GM18507 (cell line): ENCODE results near the gene ZNF423.

Source experiments
- DNase-seq: peaks from one replicate; pipeline ENCODE4 v3.0.0; 2011; ENCODE audit warnings: low read depth; ENCODE audit not compliant: insufficient read length; ENCODE audit errors: extremely low spot score
- FAIRE-seq: peaks from 2 replicates; lab custom pipeline; 2011; peaks lifted over from hg19 to GRCh38; lab: Jason Lieb, UNC

The ZNF423 gene

DNA sequence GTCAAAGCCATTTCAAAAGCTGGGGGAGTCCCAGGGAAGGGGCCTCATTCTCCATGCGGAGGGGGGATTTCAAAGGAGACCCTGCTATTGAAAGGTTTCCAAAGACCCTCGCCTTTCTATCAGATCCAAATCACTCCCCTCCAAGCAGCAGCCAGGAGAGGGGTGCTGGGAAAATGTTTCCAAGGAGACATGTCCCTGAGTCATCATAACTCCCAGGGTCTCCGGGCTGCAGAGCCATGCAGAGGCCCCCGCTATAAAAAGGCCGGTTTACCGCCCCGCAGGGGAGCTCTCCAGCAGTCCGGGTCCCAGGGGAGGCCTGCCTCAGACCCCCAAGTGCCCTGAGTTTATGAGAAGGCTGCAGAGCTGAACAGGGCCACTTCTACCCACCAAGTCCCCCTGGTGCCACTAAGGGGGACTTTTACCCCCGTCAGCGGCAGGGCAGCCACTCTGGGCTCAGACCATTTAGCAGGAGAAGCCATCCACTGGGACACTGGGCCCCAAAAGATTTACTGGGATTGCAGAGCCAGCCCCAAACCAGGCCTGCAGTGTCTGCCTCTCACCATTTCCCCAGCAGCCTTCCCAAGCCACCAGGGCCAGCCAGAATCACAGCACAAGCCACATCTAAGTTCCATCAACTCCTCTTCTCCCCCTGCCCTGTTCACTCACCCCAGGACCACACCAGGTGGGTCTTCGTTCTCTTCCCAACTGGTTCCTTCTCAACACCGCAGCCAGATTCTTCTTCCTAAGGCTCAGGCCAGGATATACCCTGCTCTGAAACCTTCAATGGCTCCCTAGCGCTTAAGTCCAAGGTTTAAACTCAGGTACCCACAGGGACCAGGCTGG is 234.4 kb downstream of the ZNF423 start:
- FAIRE-seq (no peak), DNase-seq (no peak)

GRCh38 chr16:49620869-49621240 is 235.1 kb downstream of the ZNF423 start:
- FAIRE-seq = no peak
- no peak for DNase-seq

- no peak for FAIRE-seq
- DNase-seq = no peak
Measured at GRCh38 chr16:49620158-49620868, 235.6 kb downstream of the ZNF423 start.

DNA sequence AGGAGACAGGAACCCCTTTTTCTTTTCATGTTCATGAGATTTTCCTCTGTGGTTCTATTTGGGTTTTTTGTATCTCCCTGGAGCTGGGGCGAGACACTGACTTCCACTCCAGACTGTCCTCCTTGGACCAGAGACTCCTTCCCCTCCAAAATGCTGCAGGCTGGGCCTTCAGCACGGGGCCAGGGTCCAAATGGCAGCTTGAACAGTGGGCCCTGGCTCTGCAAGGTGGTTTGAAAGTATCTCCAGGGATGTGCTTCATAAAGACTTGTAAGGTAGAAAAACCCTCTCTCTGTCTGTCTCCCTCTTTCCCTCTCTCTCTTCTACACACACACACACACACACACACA is 236.1 kb downstream of the ZNF423 start:
- FAIRE-seq = no peak
- DNase-seq = no peak

GRCh38 chr16:49618955-49619354 is 237.0 kb downstream of the ZNF423 start:
- no peak for DNase-seq
- FAIRE-seq = no peak

DNA sequence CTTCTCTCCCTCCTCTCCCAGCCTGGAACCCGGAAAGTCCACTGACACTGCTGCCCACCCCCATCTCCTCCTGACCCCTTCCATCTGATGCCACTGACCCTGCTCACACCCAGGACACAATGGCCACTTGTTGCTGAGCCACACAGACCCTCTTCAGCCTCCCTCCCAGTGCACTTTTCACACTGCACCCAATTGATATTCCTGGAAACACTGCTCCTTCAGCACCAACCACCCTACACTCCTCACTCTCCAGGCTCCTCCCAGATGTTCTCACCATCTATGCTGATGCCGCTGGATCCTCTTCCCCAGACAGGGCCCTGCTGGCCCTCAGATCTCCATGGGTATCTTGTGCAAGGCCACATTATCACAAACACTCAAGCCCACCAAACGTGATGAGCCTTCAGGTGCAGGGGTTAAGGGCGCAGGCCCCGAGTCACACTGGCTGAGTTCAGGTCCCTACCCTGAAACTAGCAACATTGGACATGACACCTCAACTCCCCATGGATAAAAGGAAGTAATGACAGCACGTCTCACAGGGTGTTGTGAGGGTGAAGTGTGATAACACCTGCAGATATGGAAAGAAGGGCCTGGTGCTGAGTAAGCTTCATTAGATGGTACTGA is 238.1 kb downstream of the ZNF423 start:
- DNase-seq (no peak), FAIRE-seq (no peak)

- FAIRE-seq (no peak), DNase-seq (no peak)
Measured at GRCh38 chr16:49617016-49617629, 238.8 kb downstream of the ZNF423 start.

GRCh38 chr16:49615576-49615975 is 240.3 kb downstream of the ZNF423 start:
- FAIRE-seq (no peak), DNase-seq (no peak)

DNA sequence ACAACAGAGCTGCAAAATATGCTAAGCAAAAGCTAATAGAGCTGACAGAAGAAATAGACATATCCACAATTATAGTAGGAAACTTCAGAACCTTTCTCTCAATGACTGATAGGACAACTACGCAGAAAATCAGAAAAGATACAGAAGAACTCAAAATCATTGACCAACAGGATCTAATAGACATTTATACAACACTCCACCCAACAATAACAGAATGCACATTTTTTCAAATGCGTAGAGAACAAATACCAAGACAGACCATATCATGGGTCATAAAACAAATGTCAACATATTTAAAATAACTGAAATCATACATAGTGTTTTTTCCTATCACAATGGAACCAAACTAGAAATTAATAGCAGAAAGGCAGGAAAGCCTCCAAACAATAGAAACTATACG is 244.9 kb downstream of the ZNF423 start:
- no peak for DNase-seq
- no peak for FAIRE-seq

GRCh38 chr16:49608779-49609178 is 247.1 kb downstream of the ZNF423 start:
- FAIRE-seq (no peak), DNase-seq (no peak)

- DNase-seq (no peak), FAIRE-seq (no peak)
Measured at GRCh38 chr16:49608098-49608497, 247.8 kb downstream of the ZNF423 start.

DNA sequence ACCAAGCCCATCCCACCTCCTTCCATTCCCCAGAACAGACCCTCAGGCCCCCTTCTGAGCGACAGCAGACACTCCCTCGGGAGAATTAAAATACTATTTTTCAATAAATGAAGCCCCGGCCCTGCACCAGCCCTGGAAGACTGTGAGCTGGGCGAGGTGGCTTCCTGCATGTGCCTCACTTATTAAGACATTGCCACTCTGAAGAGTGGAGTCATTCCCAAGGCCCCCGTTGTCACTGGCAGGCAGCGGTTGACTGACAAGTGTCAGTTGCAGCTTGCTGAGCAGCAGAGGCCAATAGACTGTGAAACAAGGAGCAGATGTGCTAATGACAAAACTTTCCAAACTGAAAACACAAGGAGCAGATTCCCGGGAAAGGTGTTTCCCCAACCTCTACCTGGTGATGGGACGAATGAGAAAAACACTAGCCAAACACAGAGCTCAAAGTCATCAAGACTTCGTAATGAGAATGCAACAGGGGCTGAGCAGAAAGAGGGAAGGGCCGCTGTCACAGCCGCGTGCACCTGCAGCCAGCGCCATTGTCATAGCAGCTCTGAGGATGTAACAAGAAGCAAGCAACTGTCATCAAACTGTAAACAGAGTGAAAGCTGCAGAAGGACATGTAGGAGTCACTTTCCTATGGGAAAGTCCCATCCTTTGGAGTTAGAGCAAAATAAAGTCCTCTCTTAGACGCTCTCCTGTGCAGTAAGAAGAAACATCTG is 250.2 kb downstream of the ZNF423 start:
- DNase-seq = no peak
- no peak for FAIRE-seq

GRCh38 chr16:49604602-49605001 is 251.3 kb downstream of the ZNF423 start:
- no peak for FAIRE-seq
- DNase-seq = no peak

- no peak for DNase-seq
- FAIRE-seq = no peak
Measured at GRCh38 chr16:49603956-49604355, 252.0 kb downstream of the ZNF423 start.

DNA sequence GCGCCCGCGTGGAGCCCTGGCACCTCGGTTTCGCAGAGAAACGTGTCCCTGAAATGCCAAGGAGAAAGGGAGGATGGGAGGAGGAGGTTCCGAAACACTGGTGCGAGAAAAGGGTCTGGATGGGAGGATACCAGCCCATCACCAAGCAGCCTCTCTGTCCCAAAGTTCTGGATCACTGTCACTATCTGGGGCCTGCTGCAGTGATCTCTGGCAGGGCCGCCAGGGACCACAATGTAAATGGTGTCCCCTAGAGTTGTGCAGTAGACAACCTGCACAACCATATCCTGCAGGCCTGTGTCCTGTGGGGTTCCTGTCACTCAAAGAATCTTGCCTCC is 253.0 kb downstream of the ZNF423 start:
- FAIRE-seq (no peak), DNase-seq (no peak)

GRCh38 chr16:49602201-49602975 is 253.5 kb downstream of the ZNF423 start:
- FAIRE-seq (no peak), DNase-seq (no peak)

GRCh38 chr16:49601576-49601975 is 254.3 kb downstream of the ZNF423 start:
- FAIRE-seq (no peak), DNase-seq (no peak)

DNA sequence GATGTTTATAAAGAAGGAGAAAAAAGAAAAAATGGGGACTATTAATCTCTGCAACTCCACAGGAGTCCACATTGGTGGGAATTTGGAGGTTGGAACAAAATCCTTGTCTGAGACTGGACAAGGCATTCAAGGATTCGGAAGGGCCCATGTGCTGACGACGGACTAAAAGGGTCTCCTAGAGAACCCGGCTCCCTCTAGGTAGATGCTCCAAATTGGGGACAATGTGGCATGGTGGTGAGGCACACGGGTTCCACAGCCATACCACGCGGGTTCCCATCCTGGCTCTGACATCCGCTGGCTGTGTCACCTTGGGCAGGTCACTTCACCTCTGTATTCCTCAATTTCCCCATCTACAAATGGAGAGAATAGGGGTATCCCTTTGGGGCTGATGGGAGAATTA is 254.9 kb downstream of the ZNF423 start:
- FAIRE-seq = no peak
- DNase-seq = no peak

DNA sequence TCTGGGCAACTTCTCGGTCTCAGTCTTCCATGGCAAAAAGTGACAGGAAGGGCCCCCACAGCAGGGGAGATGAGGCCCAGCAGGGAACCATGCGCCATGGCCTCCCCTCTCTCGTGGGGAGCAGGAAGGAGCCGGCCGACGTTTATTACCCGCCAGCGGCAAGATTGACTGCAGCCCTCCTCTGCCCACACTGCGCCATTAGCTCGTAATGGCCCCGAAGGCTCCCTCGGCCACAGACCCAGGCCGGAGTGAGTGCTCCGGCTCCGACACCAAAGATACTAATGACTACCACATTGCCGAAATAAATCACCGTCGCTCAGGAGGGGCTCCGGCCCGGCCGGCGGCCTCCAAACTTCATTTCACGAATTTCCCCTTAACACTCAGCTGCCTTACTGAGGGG is 255.4 kb downstream of the ZNF423 start:
- no peak for FAIRE-seq

More for the DNA sequence above, 255.4 kb downstream of the ZNF423 start:
- DNase-seq = no peak
